WERI-Rb-1 (cell line): ENCODE data around the gene RECQL5.

Experiments used
- DNase-seq: peaks from one replicate; pipeline ENCODE4 v3.0.0-alpha.2; 2020
- H3K27ac ChIP-seq: fragments of 250-450 bp; sonication (Bioruptor Pico); 2 replicates; pipeline ENCODE4 v1.5.1; 2020; ENCODE audit warnings: mild to moderate bottlenecking, moderate library complexity
- H3K27me3 ChIP-seq: fragments of 250-450 bp; sonication (Bioruptor Pico); 2 replicates; pipeline ENCODE4 v1.5.1; 2021; ENCODE audit warnings: mild to moderate bottlenecking, low read depth, moderate library complexity; ENCODE audit not compliant: insufficient read depth, severe bottlenecking
- H3K36me3 ChIP-seq: fragments of 250-450 bp; sonication (Bioruptor Pico); 2 replicates; pipeline ENCODE4 v1.5.1; 2020; ENCODE audit warnings: mild to moderate bottlenecking, moderate library complexity
- H3K4me3 ChIP-seq: 2 replicates; pipeline ENCODE4 v1.5.1; 2011; ENCODE audit warnings: low read depth, mild to moderate bottlenecking, control low read depth, low read length
- H3K9me3 ChIP-seq: fragments of 250-450 bp; sonication (Bioruptor Pico); 2 replicates; pipeline ENCODE4 v1.5.1; 2021; ENCODE audit warnings: mild to moderate bottlenecking, moderate library complexity; ENCODE audit not compliant: severe bottlenecking
- TF ChIP-seq, protein P1 (sequence below): IDR thresholded peaks from 2 replicates; pipeline ENCODE4 v1.5.1; 2011; ENCODE audit warnings: low read depth, mild to moderate bottlenecking, control low read depth, inconsistent platforms, low read length

The RECQL5 gene

DNA sequence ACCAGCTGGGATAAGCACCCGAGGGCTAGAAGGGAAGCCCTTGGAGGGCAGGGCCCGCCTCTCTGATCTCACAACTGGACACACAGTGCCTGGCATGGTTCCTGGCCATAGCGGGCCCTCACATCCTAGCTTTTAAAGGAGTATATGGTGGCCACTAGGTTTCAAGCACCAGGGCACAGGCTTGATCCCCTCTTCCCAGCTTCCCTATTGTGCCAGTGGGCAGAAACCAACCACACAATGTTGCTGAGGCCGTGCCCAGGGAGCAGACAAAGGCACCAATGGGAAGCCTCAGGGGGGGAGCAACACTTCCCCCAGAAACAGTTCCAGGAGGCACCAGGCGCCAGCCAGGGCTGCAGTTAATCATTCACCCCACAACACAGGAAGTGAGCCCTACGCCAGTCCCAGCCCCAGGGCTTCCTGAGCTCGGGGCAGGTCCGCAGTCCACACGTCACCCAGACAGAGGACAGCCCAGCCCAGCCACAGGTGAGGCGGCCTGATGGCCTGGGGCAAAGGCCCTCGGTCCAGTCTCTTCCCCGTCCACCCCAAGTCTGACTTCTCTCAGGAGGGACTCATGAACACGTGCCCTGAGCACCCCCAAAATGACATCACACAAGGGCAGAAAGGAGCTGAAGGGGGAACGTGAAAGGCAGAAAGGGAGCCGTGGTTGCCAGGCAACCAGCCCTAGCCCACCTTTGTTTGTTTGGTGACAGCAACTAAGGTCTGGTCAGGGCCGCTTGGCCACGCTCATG is 20.9 kb downstream of the RECQL5 start:
- H3K36me3 ChIP-seq, result peaks cover 39% of the 10 kb centered on the region
- TF ChIP-seq, protein P1, sequence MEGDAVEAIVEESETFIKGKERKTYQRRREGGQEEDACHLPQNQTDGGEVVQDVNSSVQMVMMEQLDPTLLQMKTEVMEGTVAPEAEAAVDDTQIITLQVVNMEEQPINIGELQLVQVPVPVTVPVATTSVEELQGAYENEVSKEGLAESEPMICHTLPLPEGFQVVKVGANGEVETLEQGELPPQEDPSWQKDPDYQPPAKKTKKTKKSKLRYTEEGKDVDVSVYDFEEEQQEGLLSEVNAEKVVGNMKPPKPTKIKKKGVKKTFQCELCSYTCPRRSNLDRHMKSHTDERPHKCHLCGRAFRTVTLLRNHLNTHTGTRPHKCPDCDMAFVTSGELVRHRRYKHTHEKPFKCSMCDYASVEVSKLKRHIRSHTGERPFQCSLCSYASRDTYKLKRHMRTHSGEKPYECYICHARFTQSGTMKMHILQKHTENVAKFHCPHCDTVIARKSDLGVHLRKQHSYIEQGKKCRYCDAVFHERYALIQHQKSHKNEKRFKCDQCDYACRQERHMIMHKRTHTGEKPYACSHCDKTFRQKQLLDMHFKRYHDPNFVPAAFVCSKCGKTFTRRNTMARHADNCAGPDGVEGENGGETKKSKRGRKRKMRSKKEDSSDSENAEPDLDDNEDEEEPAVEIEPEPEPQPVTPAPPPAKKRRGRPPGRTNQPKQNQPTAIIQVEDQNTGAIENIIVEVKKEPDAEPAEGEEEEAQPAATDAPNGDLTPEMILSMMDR, result no peak

DNA sequence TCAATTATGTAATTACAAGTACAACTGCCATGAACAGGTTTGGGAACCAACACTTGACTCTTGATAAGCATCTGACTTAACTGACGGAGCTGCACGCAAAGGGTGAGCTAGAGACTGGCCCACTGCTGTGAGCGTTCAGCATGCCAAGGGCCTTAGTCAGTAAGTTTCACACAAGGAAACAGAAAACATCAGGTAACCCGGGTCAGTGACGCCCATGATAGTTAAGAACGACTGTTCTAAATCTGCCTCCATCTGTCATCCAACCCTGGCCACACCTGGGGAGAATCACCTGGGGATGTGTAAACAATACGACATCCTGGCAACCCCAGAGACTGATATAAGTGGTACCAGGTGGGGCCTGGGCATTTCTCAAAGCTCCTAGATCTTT is 21.5 kb downstream of the RECQL5 start:
- no peak for DNase-seq
- Histone ChIP-seq H3K4me3 (no peak overlapping the region), H3K27me3 (no peaks in the 10 kb centered on the region), H3K36me3 (peaks cover 33% of the 10 kb centered on the region), H3K9me3 (no peaks in the 10 kb centered on the region), H3K27ac (no peak overlapping the region)
- TF ChIP-seq, protein P1, result no peak

More for the DNA sequence above, 20.9 kb downstream of the RECQL5 start:
- Histone ChIP-seq H3K4me3 (no peak overlapping the region), H3K27ac (no peak overlapping the region), H3K9me3 (no peaks in the 10 kb centered on the region), H3K27me3 (no peaks in the 10 kb centered on the region)
- DNase-seq, result no peak

- Histone ChIP-seq H3K9me3 (no peaks in the 10 kb centered on the region), H3K27me3 (no peaks in the 10 kb centered on the region), H3K36me3 (peaks cover 21% of the 10 kb centered on the region), H3K4me3 (no peak overlapping the region), H3K27ac (no peak overlapping the region)
- TF ChIP-seq, protein P1, result no peak
- DNase-seq, result no peak
Observed at GRCh38 chr17:75643643-75644017, 23.3 kb downstream of the RECQL5 start.

GRCh38 chr17:75642784-75643642 is 23.9 kb downstream of the RECQL5 start:
- TF ChIP-seq, protein P1, result no peak
- no peak for DNase-seq
- no peak overlapping the region for H3K4me3 ChIP-seq
- H3K36me3 ChIP-seq, result peaks cover 16% of the 10 kb centered on the region
- H3K27ac ChIP-seq, result no peak overlapping the region
- no peaks in the 10 kb centered on the region for H3K27me3 ChIP-seq
- no peaks in the 10 kb centered on the region for H3K9me3 ChIP-seq

DNA sequence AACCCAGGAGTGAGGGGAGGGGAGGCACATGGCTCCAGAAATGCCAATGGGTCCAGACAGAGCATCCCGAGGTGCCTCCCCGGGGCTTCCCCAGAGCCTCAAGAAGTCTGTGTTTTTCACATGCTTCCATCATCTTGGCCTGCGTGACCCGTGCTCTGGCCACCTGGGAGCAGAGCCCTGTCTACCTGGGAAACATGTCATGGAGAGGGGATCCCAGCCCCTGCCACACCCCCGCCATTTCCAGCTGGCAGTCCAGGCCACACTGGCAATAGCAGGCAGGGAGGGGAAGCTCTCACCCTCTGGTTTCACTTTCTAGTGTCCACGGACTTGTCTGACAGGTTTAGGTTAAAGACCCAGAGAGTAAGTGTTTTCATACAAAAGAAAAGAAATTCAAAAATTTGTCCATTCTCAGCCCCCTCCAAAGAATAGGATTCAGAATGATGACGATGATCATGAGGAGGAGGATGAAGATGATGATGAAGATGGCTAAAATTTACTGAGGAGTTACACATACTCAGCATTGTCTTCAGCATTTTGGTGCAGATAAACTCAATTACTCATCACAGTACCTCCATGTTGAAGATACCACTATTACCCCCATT is 24.7 kb downstream of the RECQL5 start:
- Histone ChIP-seq H3K27me3 (no peaks in the 10 kb centered on the region), H3K36me3 (peaks cover 15% of the 10 kb centered on the region), H3K27ac (no peak overlapping the region), H3K9me3 (no peaks in the 10 kb centered on the region), H3K4me3 (no peak overlapping the region)
- TF ChIP-seq, protein P1, result no peak
- DNase-seq, result no peak
